SK-N-SH (cell line): ENCODE measurements around the gene ADGRL4.

Experiments
- CHD2 ChIP-seq: fragments of 150-350 bp; IDR thresholded peaks from 2 replicates; pipeline ENCODE4 v1.6.1; 2018; ENCODE audit warnings: low read length; ENCODE audit not compliant: partially characterized antibody
- CTCF ChIP-seq: fragments of 200-600 bp; sonication (generic); IDR thresholded peaks from 2 replicates; pipeline ENCODE4 v1.6.1; 2017; ENCODE audit warnings: antibody characterized with exemption, mild to moderate bottlenecking, moderate library complexity
- EP300 ChIP-seq, 2 experiments: IDR thresholded peaks; 2 replicates each; pipeline versions ENCODE4 v1.4.0 to v1.6.1; 2012; ENCODE audit warnings: borderline replicate concordance in 1 of 2, low read depth in 1 of 2, low read length in 1 of 2
- EZH2phosphoT487 ChIP-seq: fragments of 200-600 bp; sonication (generic); IDR thresholded peaks from 2 replicates; pipeline ENCODE4 v1.6.1; 2017; ENCODE audit warnings: low read depth, mixed run types, mild to moderate bottlenecking, antibody characterized with exemption, moderate library complexity, borderline replicate concordance
- FOSL2 ChIP-seq: IDR thresholded peaks from 2 replicates; pipeline ENCODE4 v1.4.0; 2012; ENCODE audit warnings: low read depth, mild to moderate bottlenecking, moderate library complexity, borderline replicate concordance
- MXI1 ChIP-seq: IDR thresholded peaks from 2 replicates; pipeline ENCODE4 v1.6.1; 2012; ENCODE audit warnings: mild to moderate bottlenecking, low read depth, low read length, improper control_type of control experiment
- RAD21 ChIP-seq: IDR thresholded peaks from 2 replicates; pipeline ENCODE4 v1.6.1; 2012; ENCODE audit warnings: mild to moderate bottlenecking, low read length
- RFX5 ChIP-seq: IDR thresholded peaks from 2 replicates; pipeline ENCODE4 v1.6.1; 2012; ENCODE audit warnings: mild to moderate bottlenecking, improper control_type of control experiment, low read length
- RXRA ChIP-seq: IDR thresholded peaks from 2 replicates; pipeline ENCODE4 v1.4.0; 2012; ENCODE audit warnings: low read depth, mild to moderate bottlenecking, borderline replicate concordance
- TF ChIP-seq, protein P1 (sequence below): IDR thresholded peaks from 2 replicates; pipeline ENCODE4; 2012

- TF ChIP-seq RFX5: no peak
- no peak for TF ChIP-seq CTCF
- TF ChIP-seq EP300 (IDR thresholded peaks at IDR 0.05; ENCODE audit: borderline replicate concordance in 1 of 2, low read depth in 1 of 2, low read length in 1 of 2): no peak
- no peak for TF ChIP-seq CHD2
- no peak for TF ChIP-seq RXRA
- TF ChIP-seq, protein P1, sequence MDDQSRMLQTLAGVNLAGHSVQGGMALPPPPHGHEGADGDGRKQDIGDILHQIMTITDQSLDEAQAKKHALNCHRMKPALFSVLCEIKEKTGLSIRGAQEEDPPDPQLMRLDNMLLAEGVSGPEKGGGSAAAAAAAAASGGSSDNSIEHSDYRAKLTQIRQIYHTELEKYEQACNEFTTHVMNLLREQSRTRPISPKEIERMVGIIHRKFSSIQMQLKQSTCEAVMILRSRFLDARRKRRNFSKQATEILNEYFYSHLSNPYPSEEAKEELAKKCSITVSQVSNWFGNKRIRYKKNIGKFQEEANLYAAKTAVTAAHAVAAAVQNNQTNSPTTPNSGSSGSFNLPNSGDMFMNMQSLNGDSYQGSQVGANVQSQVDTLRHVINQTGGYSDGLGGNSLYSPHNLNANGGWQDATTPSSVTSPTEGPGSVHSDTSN: no peak
- no peak for TF ChIP-seq MXI1
- TF ChIP-seq EZH2phosphoT487: no peak
- TF ChIP-seq FOSL2: no peak
- no peak for TF ChIP-seq RAD21
Observed at GRCh38 chr1:78996791-78997190, 9.7 kb downstream of the ADGRL4 start.
